Measurements from ENCODE around the gene PNCK. TPM values are rescaled to one million over a fixed set of nuclear protein-coding genes. Genes with fewer than 3 reads are reported as not detected.
A peak's percentile ranks its signal among the peaks of the same experiment; 100 is the strongest.

The PNCK gene
- total and polyA plus RNA-seq, 8 donors: 0.28 to 0.99 (median 0.49) TPM; not detected in 3

GRCh38 chrX:153669174-153669890, 4.3 kb downstream of the PNCK start:
- no peak overlapping the region for H3K4me3 ChIP-seq

DNA sequence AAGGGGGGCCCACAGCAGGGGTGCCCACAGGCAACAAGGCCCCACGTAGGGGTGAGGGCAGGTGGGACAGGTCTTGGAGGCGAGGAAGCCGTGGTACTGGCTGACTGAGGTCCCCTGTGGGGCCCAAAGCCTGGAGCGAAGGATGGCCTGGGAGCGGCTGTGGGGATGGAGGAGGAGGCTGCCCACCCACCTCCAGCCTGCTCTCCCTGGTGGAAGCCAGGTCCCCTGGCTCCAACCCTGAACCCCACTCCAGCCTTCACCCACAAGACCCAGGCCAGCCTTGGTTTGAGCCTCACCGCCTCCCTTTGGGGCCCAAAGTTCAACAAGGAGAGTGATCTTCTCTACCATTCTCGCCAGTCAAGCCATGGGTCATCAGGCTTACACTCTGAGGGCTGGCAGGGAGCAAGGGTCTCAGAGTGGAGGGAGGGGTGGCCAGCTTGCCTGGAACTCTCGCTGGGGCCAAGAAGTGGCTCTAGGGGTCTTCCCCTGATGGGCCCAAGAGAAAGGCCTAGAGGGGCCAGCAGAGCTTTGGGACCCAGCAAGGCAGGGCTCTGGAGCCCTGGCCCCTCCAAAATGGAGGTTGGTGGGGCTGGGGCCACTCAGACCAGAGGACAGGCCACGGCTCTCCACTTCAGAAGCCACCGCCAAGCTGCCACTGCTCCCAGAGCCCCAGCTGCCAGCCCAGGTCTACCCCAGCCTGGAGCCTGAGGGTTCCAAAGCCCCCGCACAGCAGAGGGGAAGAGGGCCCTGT, 5.0 kb downstream of the PNCK start:
- no peak for FAIRE-seq
- H3K4me3 ChIP-seq: no peak overlapping the region
- peaks cover 0 to under 1% (median 0%) of the 10 kb centered on the region in 4 donors for H3K27me3 ChIP-seq
- H3K9me3 ChIP-seq: no peaks in the 10 kb centered on the region
- no peaks in the 10 kb centered on the region for H3K4me1 ChIP-seq
- 82 to 85% methylated on average over 11 of the region's 11 CpGs for WGBS, 2 donors
- no peaks in the 10 kb centered on the region for H3K36me3 ChIP-seq
- TF ChIP-seq, protein P1, sequence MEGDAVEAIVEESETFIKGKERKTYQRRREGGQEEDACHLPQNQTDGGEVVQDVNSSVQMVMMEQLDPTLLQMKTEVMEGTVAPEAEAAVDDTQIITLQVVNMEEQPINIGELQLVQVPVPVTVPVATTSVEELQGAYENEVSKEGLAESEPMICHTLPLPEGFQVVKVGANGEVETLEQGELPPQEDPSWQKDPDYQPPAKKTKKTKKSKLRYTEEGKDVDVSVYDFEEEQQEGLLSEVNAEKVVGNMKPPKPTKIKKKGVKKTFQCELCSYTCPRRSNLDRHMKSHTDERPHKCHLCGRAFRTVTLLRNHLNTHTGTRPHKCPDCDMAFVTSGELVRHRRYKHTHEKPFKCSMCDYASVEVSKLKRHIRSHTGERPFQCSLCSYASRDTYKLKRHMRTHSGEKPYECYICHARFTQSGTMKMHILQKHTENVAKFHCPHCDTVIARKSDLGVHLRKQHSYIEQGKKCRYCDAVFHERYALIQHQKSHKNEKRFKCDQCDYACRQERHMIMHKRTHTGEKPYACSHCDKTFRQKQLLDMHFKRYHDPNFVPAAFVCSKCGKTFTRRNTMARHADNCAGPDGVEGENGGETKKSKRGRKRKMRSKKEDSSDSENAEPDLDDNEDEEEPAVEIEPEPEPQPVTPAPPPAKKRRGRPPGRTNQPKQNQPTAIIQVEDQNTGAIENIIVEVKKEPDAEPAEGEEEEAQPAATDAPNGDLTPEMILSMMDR (IDR thresholded peaks at IDR 0.05): no peak
- no peak overlapping the region for H3K27ac ChIP-seq
- ATAC-seq: peak in 1 of 4 donors; percentile 6
- intact Hi-C loops (cut with DNase I): no loop called here
- DNase-seq: peak in 2 of 6 donors; percentile 55 to 63

More at GRCh38 chrX:153669174-153669890, 4.3 kb downstream of the PNCK start:
- Histone ChIP-seq H3K27ac (no peak overlapping the region), H3K4me1 (no peaks in the 10 kb centered on the region), H3K27me3 (no peaks in the 10 kb centered on the region), H3K36me3 (no peaks in the 10 kb centered on the region), H3K9me3 (no peaks in the 10 kb centered on the region)
- FAIRE-seq: no peak
- ATAC-seq: peak in 2 of 4 donors; percentile 30 to 34
- TF ChIP-seq, protein P1 (IDR thresholded peaks at IDR 0.05): peak; percentile 66 to 76 (median 68)
- peak in 2 of 6 donors; percentile 70 to 80 for DNase-seq
- WGBS, 2 donors: 51 to 65% methylated on average over 15 to 17 of the region's 17 CpGs
- intact Hi-C loops (cut with DNase I): no loop called here

GRCh38 chrX:153667956-153668396, 5.6 kb downstream of the PNCK start:
- no peak overlapping the region for H3K27ac ChIP-seq
- WGBS, 2 donors: 15 to 27% methylated on average over 14 of the region's 14 CpGs
- intact Hi-C loops (cut with DNase I): no loop called here
- peak; percentile 67 to 94 (median 88) for DNase-seq
- H3K4me1 ChIP-seq: no peaks in the 10 kb centered on the region
- no peaks in the 10 kb centered on the region for H3K9me3 ChIP-seq
- peak overlapping the region in 1 of 4 donors; percentile 10 for H3K4me3 ChIP-seq
- H3K36me3 ChIP-seq: no peaks in the 10 kb centered on the region
- peaks cover 0 to 7% (median 0%) of the 10 kb centered on the region in 4 donors for H3K27me3 ChIP-seq
- FAIRE-seq: peak; percentile 13
- TF ChIP-seq, protein P1 (IDR thresholded peaks at IDR 0.05): peak; percentile 49 to 67 (median 58)
- peak; percentile 88 to 95 (median 93) for ATAC-seq

DNA sequence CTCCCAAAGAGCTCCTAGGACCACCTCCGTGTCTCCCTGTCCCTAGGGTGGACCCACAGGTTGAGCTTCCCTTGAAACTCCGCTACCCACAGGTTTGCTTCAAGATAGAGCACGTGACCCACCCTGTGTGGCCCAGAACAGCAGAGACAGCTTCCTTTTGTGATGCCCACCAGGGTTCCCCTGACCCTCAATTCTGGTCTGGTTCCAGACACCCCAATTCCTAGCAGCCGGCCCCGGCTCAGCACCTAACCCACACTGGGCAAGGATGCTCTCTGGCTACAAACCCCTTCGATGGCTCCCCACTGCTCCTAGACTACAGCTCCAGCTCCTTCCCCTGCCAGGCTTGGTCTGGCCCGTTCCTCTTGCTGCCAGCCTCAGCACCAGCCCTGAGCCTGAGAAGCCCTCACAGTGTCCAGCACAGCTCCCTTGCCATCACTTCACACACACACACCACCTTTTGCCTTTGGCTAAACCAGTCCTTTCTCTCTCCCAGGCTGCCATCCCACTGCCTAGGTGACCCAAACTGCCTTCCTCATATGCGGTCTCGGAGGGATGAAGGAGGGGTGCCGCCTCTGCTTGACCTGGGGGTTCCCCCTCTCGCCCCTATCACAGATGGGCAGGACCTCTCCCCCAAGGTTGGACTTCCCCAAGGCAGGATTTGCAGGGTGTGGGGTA, 6.2 kb downstream of the PNCK start:
- Histone ChIP-seq H3K9me3 (no peaks in the 10 kb centered on the region), H3K4me1 (no peaks in the 10 kb centered on the region), H3K36me3 (no peaks in the 10 kb centered on the region), H3K27ac (no peak overlapping the region), H3K4me3 (peak overlapping the region in 1 of 4 donors; percentile 10), H3K27me3 (peaks cover 0 to 12% (median 0%) of the 10 kb centered on the region in 4 donors)
- no peak for FAIRE-seq
- WGBS, 2 donors: 55 to 62% methylated on average over 11 of the region's 11 CpGs
- intact Hi-C loops (cut with DNase I): no loop called here
- DNase-seq: peak in 1 of 6 donors; percentile 42
- TF ChIP-seq, protein P1 (IDR thresholded peaks at IDR 0.05): no peak
- peak in 3 of 4 donors; percentile 8 to 17 (median 12) for ATAC-seq

Measured in pancreas (tissue), 10 donors.